Measurements from ENCODE around the gene COX20. TPM values are rescaled to one million over a fixed set of nuclear protein-coding genes. Genes with fewer than 3 reads are reported as not detected.

Gene COX20
- total and polyA plus RNA-seq, 2 of the 13 experiments (the other 11 are each of a cell fraction or from before 2014, with no cell fraction given) = 34.4 to 95.8 TPM

DNA sequence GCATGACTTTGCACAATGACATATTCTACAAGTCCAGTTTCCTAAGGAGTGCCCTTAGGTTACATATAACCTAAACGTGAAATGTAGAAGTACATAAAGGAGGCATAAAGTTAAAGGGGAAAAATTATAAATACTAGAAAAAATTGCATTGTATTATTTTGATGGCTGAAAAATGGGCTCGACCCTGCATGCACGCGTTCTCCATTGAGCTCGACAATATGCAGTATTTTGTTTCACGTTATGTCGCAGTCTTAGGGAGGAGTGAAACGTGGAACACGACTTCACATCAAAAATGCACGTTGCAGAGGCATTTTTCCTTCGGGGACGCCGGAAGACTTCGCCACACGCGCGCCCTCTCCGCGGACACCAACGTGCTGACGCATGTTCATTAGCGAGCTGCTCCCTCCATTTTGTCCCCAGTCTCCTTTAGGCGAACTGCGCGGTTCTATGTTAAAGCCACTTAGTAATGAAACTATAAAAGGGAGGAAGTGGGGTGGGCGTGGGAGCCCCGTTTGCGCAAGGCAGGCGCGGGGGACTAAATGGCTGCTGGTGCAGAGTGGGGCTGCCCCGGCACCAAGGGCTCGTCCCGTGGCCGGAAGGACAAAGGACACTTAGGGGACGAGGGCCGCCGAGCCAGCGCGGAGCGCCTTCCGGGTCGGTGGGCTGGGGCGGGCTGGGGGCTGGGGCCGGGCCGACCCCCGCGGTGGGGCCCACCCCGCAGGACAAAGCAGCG is 749 bp upstream of the COX20 start (continued):
- TF ChIP-seq KDM4B (CRISPR knock-in tag; IDR thresholded peaks at IDR 0.05) (peak; percentile 83), ZNF136 (CRISPR knock-in tag; IDR thresholded peaks at IDR 0.05; ENCODE audit: low read depth) (0 out of 2 replicates have a peak, but pooled peaks have one; percentile 80), ZNF839 (CRISPR knock-in tag; IDR thresholded peaks at IDR 0.05; ENCODE audit: borderline replicate concordance) (peak; percentile 79; the same call in 1 of the 2 replicates), KLF15 (CRISPR knock-in tag; IDR thresholded peaks at IDR 0.05; ENCODE audit: borderline replicate concordance) (no peak), GPN1 (CRISPR knock-in tag; IDR thresholded peaks at IDR 0.05; ENCODE audit: borderline replicate concordance) (no peak), ZNF766 (CRISPR knock-in tag; IDR thresholded peaks at IDR 0.05; ENCODE audit: borderline replicate concordance) (peak; percentile 16; the same call in 1 of the 2 replicates), NR1H2 (CRISPR knock-in tag; IDR thresholded peaks at IDR 0.05; ENCODE audit: borderline replicate concordance, low read depth) (no peak), ZNF33B (CRISPR knock-in tag; IDR thresholded peaks at IDR 0.05) (no peak), HNF1B (CRISPR knock-in tag; IDR thresholded peaks at IDR 0.05) (peak; percentile 91), PATZ1 (CRISPR knock-in tag; IDR thresholded peaks at IDR 0.05) (no peak), ZNF232 (CRISPR knock-in tag; IDR thresholded peaks at IDR 0.05; ENCODE audit: borderline replicate concordance) (peak; percentile 73), SP4 (CRISPR knock-in tag; IDR thresholded peaks at IDR 0.05) (no peak), ZNF225 (CRISPR knock-in tag; IDR thresholded peaks at IDR 0.05) (no peak; the same call in 1 of the 2 replicates), SMC3 (IDR thresholded peaks at IDR 0.05; ENCODE audit: low read length) (no peak)
- TF ChIP-seq, protein P1, sequence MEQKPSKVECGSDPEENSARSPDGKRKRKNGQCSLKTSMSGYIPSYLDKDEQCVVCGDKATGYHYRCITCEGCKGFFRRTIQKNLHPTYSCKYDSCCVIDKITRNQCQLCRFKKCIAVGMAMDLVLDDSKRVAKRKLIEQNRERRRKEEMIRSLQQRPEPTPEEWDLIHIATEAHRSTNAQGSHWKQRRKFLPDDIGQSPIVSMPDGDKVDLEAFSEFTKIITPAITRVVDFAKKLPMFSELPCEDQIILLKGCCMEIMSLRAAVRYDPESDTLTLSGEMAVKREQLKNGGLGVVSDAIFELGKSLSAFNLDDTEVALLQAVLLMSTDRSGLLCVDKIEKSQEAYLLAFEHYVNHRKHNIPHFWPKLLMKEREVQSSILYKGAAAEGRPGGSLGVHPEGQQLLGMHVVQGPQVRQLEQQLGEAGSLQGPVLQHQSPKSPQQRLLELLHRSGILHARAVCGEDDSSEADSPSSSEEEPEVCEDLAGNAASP (CRISPR knock-in tag; IDR thresholded peaks at IDR 0.05; ENCODE audit: borderline replicate concordance) = peak; percentile 46
- TF ChIP-seq, protein P2, sequence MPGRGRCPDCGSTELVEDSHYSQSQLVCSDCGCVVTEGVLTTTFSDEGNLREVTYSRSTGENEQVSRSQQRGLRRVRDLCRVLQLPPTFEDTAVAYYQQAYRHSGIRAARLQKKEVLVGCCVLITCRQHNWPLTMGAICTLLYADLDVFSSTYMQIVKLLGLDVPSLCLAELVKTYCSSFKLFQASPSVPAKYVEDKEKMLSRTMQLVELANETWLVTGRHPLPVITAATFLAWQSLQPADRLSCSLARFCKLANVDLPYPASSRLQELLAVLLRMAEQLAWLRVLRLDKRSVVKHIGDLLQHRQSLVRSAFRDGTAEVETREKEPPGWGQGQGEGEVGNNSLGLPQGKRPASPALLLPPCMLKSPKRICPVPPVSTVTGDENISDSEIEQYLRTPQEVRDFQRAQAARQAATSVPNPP (CRISPR knock-in tag; IDR thresholded peaks at IDR 0.05) = no peak
- TF ChIP-seq, protein P3, sequence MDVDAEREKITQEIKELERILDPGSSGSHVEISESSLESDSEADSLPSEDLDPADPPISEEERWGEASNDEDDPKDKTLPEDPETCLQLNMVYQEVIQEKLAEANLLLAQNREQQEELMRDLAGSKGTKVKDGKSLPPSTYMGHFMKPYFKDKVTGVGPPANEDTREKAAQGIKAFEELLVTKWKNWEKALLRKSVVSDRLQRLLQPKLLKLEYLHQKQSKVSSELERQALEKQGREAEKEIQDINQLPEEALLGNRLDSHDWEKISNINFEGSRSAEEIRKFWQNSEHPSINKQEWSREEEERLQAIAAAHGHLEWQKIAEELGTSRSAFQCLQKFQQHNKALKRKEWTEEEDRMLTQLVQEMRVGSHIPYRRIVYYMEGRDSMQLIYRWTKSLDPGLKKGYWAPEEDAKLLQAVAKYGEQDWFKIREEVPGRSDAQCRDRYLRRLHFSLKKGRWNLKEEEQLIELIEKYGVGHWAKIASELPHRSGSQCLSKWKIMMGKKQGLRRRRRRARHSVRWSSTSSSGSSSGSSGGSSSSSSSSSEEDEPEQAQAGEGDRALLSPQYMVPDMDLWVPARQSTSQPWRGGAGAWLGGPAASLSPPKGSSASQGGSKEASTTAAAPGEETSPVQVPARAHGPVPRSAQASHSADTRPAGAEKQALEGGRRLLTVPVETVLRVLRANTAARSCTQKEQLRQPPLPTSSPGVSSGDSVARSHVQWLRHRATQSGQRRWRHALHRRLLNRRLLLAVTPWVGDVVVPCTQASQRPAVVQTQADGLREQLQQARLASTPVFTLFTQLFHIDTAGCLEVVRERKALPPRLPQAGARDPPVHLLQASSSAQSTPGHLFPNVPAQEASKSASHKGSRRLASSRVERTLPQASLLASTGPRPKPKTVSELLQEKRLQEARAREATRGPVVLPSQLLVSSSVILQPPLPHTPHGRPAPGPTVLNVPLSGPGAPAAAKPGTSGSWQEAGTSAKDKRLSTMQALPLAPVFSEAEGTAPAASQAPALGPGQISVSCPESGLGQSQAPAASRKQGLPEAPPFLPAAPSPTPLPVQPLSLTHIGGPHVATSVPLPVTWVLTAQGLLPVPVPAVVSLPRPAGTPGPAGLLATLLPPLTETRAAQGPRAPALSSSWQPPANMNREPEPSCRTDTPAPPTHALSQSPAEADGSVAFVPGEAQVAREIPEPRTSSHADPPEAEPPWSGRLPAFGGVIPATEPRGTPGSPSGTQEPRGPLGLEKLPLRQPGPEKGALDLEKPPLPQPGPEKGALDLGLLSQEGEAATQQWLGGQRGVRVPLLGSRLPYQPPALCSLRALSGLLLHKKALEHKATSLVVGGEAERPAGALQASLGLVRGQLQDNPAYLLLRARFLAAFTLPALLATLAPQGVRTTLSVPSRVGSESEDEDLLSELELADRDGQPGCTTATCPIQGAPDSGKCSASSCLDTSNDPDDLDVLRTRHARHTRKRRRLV (CRISPR knock-in tag; IDR thresholded peaks at IDR 0.05) = peak; percentile 80; the same call in 1 of the 2 replicates

Measured in HepG2 (cell line).